K562 (cell line): ENCODE results near the gene IGF1R. TPM values are rescaled to one million over a fixed set of nuclear protein-coding genes. Genes with fewer than 3 reads are reported as not detected.

Experiments
- ATAC-seq: fragments of 200-7000 bp; cut with Tn5 transposase; 3 replicates; pipeline ENCODE4 v1.9.1; 2020; ENCODE audit warnings: moderate library complexity
- BruUV-seq: library from RNA; stranded (reverse); fragments of 400-500 nt; replicated peaks from 2 replicates; lab custom pipeline; 2021; lab: Mats Ljungman, UMichigan
- CTCF ChIA-PET: fragments of 300-600 bp; formaldehyde crosslinking; extraction: SDS; loops from one replicate; lab custom pipeline; 2021; ENCODE audit warnings: low intra/inter-chr PET ratio; lab: Yijun Ruan, JAX
- POLR2A ChIA-PET: fragments of 300-600, 350-650 bp; sonication (Branson Sonifier 250); formaldehyde crosslinking; extraction: SDS; loops from one replicate; lab custom pipeline; 2021; ENCODE audit warnings: antibody characterized with exemption, inconsistent platforms; lab: Yijun Ruan, JAX
- DNase-seq, 4 experiments: peaks; one replicate each; pipeline versions ENCODE4 v3.0.0 to v3.0.0-alpha.2; 2011 to 2018; ENCODE audit warnings: low spot score in 3 of 4, mixed read lengths in 3 of 4; ENCODE audit errors: extremely low read depth in 1 of 4
- FAIRE-seq: peaks from 2 replicates; lab custom pipeline; 2011; peaks lifted over from hg19 to GRCh38; lab: Jason Lieb, UNC
- H2AFZ ChIP-seq: 2 replicates; pipeline ENCODE4 v1.6.0; 2011; ENCODE audit warnings: low read depth, low read length, control low read depth, inconsistent platforms
- H3K27ac ChIP-seq: fragments of 200-600 bp; 3 replicates; pipeline ENCODE4 v1.8.0; 2011; ENCODE audit warnings: low read depth, mild to moderate bottlenecking, control low read depth, inconsistent platforms, low read length, moderate library complexity, mixed read lengths; ENCODE audit errors: extremely low read depth
- H3K27me3 ChIP-seq, 2 experiments: fragments of 300-600 bp in 1 of 2; 2 replicates in 1 of 2; 3 replicates in 1 of 2; pipeline versions ENCODE4 v1.6.0 to v1.8.0; 2011; ENCODE audit warnings: inconsistent platforms in 2 of 2, low read length in 2 of 2, mild to moderate bottlenecking in 1 of 2, mixed read lengths in 1 of 2, moderate library complexity in 1 of 2; ENCODE audit not compliant: control insufficient read depth in 2 of 2, insufficient read depth in 2 of 2
- H3K36me3 ChIP-seq: fragments of 300-600 bp; 3 replicates; pipeline ENCODE4 v1.8.0; 2011; ENCODE audit warnings: mild to moderate bottlenecking, low read length, inconsistent platforms; ENCODE audit not compliant: control insufficient read depth, insufficient read depth
- H3K4me1 ChIP-seq, 2 experiments: fragments of 200-600 bp in 1 of 2; replicated peaks in 1 of 2; 2 replicates in 1 of 2; 3 replicates in 1 of 2; pipeline versions ENCODE4 v1.5.1 to v1.8.0; 2011; ENCODE audit warnings: inconsistent platforms in 2 of 2, low read length in 2 of 2, mild to moderate bottlenecking in 1 of 2, mixed read lengths in 1 of 2, moderate library complexity in 1 of 2; ENCODE audit not compliant: control insufficient read depth in 2 of 2, insufficient read depth in 2 of 2
- H3K4me2 ChIP-seq: 2 replicates; pipeline ENCODE4 v1.6.1; 2011; ENCODE audit warnings: low read length, control low read depth, inconsistent platforms, mixed read lengths; ENCODE audit not compliant: insufficient read depth
- H3K4me3 ChIP-seq: fragments of 200-600 bp; sonication (generic), shearing (Covaris generic); 2 replicates; pipeline ENCODE4 v1.5.1; 2016; ENCODE audit warnings: control low read depth, inconsistent platforms
- H3K79me2 ChIP-seq: fragments of 200-600 bp; 3 replicates; pipeline ENCODE4 v1.8.0; 2011; ENCODE audit warnings: low read length, inconsistent platforms; ENCODE audit not compliant: control insufficient read depth, insufficient read depth
- H3K9ac ChIP-seq, 2 experiments: 2 replicates each; pipeline versions ENCODE4 v1.6.0 to v1.6.1; 2011; ENCODE audit warnings: low read depth in 2 of 2, low read length in 2 of 2, control low read depth in 1 of 2, inconsistent platforms in 1 of 2, mild to moderate bottlenecking in 1 of 2, mixed read lengths in 1 of 2; ENCODE audit not compliant: insufficient read depth in 1 of 2
- H3K9me1 ChIP-seq: one replicate; pipeline ENCODE4 v1.6.0; 2011; ENCODE audit warnings: inconsistent platforms, mild to moderate bottlenecking, low read length, moderate library complexity; ENCODE audit not compliant: control insufficient read depth, insufficient read depth
- H3K9me3 ChIP-seq: replicated peaks from 2 replicates; pipeline ENCODE4 v1.5.1; 2011; ENCODE audit warnings: low read depth, low read length, inconsistent platforms; ENCODE audit not compliant: control insufficient read depth, insufficient read depth
- H4K20me1 ChIP-seq: replicated peaks from 2 replicates; pipeline ENCODE4 v1.6.1; 2011; ENCODE audit warnings: low read length, inconsistent platforms, mixed read lengths; ENCODE audit not compliant: control insufficient read depth, insufficient read depth
- CBFA2T2 ChIP-seq: fragments of 450-650 bp; conservative IDR thresholded peaks from 2 replicates; pipeline ENCODE4 v1.6.1; 2017; ENCODE audit warnings: mild to moderate bottlenecking
- CHD2 ChIP-seq: IDR thresholded peaks from 2 replicates; pipeline ENCODE4 v1.6.1; 2011; ENCODE audit warnings: low read depth, low read length
- CTBP1 ChIP-seq: fragments of 450-650 bp; IDR thresholded peaks from 2 replicates; pipeline ENCODE4 v1.6.1; 2016; ENCODE audit warnings: borderline replicate concordance
- ESRRA ChIP-seq: fragments of 450-650 bp; IDR thresholded peaks from 2 replicates; pipeline ENCODE4 v1.6.1; 2014; ENCODE audit warnings: low read depth, mild to moderate bottlenecking, moderate library complexity, borderline replicate concordance
- FOXJ3 ChIP-seq: sonication (generic); formaldehyde crosslinking; IDR thresholded peaks from 2 replicates; pipeline ENCODE4 v1.4.0; 2020; ENCODE audit warnings: mild to moderate bottlenecking, missing genetic modification reagents
- KHSRP ChIP-seq: fragments of 450-650 bp; IDR thresholded peaks from 2 replicates; pipeline ENCODE4 v1.6.1; 2017
- POLR2AphosphoS2 ChIP-seq: IDR thresholded peaks from 2 replicates; pipeline ENCODE4 v1.6.1; 2012; ENCODE audit warnings: low read length, improper control_type of control experiment
- PRMT5 ChIP-seq: sonication (generic); formaldehyde crosslinking; IDR thresholded peaks from 2 replicates; pipeline ENCODE4 v1.5.0; 2020; ENCODE audit warnings: missing genetic modification reagents
- PTTG1 ChIP-seq: fragments of 450-650 bp; IDR thresholded peaks from 2 replicates; pipeline ENCODE4 v1.6.1; 2016; ENCODE audit warnings: low read depth, mild to moderate bottlenecking, missing genetic modification characterization, missing compliant biosample characterization
- RAD51 ChIP-seq: fragments of 450-650 bp; IDR thresholded peaks from 2 replicates; pipeline ENCODE4 v1.7.1; 2016; ENCODE audit warnings: low read depth, mild to moderate bottlenecking, borderline replicate concordance
- RBM39 ChIP-seq: fragments of 200-400 bp; formaldehyde crosslinking; optimal IDR thresholded peaks from 2 replicates; pipeline ENCODE3; 2018; ENCODE audit warnings: low read depth, low read length
- SNIP1 ChIP-seq: fragments of 450-650 bp; IDR thresholded peaks from 2 replicates; pipeline ENCODE4 v1.7.1; 2017; ENCODE audit warnings: low read depth, mild to moderate bottlenecking
- SOX6 ChIP-seq: fragments of 450-650 bp; IDR thresholded peaks from 2 replicates; pipeline ENCODE4 v1.6.1; 2014; ENCODE audit warnings: mild to moderate bottlenecking
- STAT6 ChIP-seq: sonication (generic); formaldehyde crosslinking; IDR thresholded peaks from 2 replicates; pipeline ENCODE4 v1.8.1; 2023; ENCODE audit warnings: mild to moderate bottlenecking, missing genetic modification reagents
- TAL1 ChIP-seq: fragments of 450-650 bp; IDR thresholded peaks from 2 replicates; pipeline ENCODE4 v1.6.1; 2016; ENCODE audit warnings: mild to moderate bottlenecking
- TBP ChIP-seq: optimal IDR thresholded peaks from 2 replicates; pipeline ENCODE3; 2011; ENCODE audit warnings: low read depth, low read length, improper control_type of control experiment
- XRCC4 ChIP-seq: IDR thresholded peaks from one replicate; pipeline ENCODE4 v1.6.1; 2011; ENCODE audit not compliant: insufficient read depth, insufficient read length; ENCODE audit errors: extremely low read depth
- ZNF232 ChIP-seq: sonication (generic); formaldehyde crosslinking; IDR thresholded peaks from 2 replicates; pipeline ENCODE4 v1.8.0; 2022; ENCODE audit warnings: mild to moderate bottlenecking, missing genetic modification reagents
- ZNF263 ChIP-seq: sonication (generic); formaldehyde crosslinking; IDR thresholded peaks from 2 replicates; pipeline ENCODE4 v1.8.0; 2022; ENCODE audit warnings: mild to moderate bottlenecking, missing genetic modification reagents, borderline replicate concordance
- ZNF778 ChIP-seq: fragments of 450-650 bp; formaldehyde crosslinking; IDR thresholded peaks from 2 replicates; pipeline ENCODE4 v1.4.0; 2020; ENCODE audit warnings: mild to moderate bottlenecking, moderate library complexity
- WGBS: fragments of 100-300 bp; shearing (Covaris generic); methylation state at CpG from one replicate; pipeline ENCODE4 v1.1.6; 2016; ENCODE audit warnings: low coverage, mixed read lengths; ENCODE audit not compliant: insufficient coverage; ENCODE audit errors: missing lambda C conversion rate; 5-methylcytosine and 5-hydroxymethylcytosine counted together
- in situ Hi-C: fragments of 300-500 bp; cut with MboI; formaldehyde crosslinking; loops from 4 replicates; pipeline ENCODE4 v1.15.0; 2018; ENCODE audit warnings: inconsistent platforms, mixed read lengths
- intact Hi-C: fragments of 100-400 bp; cut with micrococcal nuclease; formaldehyde crosslinking; loops from 2 replicates; pipeline ENCODE4 v1.14.2; 2022
- polyA plus RNA-seq, 8 experiments: library from polyadenylated mRNA; depleted of rRNA in 4 of 8; stranded (reverse) in 5 of 8; unstranded in 3 of 8; fragments of >200 nt; fragmentation: Nextera tagmentation in 2 of 8; fragmentation: Illumina TruSeq in 1 of 8; extraction: Ambion mirVana in 2 of 8; extraction: Trizol in 1 of 8; gene quantifications; 2 replicates each; pipeline versions ENCODE4 v1.2.1 to v1.2.3, GENCODE V29; 2011 to 2014; ENCODE audit warnings: inconsistent platforms in 1 of 8, missing spikeins in 1 of 8
- total RNA-seq, 7 experiments: library from RNA; depleted of rRNA in 6 of 7; stranded (reverse); fragments of >200 nt in 6 of 7; fragmentation: Illumina TruSeq in 2 of 7; extraction: Trizol in 2 of 7; gene quantifications; 2 replicates each; pipeline versions ENCODE4 v1.2.1 to v1.2.3, GENCODE V29; 2011 to 2021; ENCODE audit warnings: low replicate concordance in 1 of 7

The IGF1R gene
- total and polyA plus RNA-seq, 9 of the 15 experiments (the other 6 are each of a cell fraction or from before 2014, with no cell fraction given): 0.35 to 8.0 (median 1.6) TPM

GRCh38 chr15:98878172-98878571 is 229.8 kb downstream of the IGF1R start:
- Histone ChIP-seq H3K4me2 (no peak overlapping the region), H3K9me1 (no peaks in the 10 kb centered on the region), H3K36me3 (no peaks in the 10 kb centered on the region), H3K4me3 (no peak overlapping the region), H4K20me1 (peaks cover 27% of the 10 kb centered on the region), H3K4me1 (no peaks in the 10 kb centered on the region; a peak in 1 of 5 replicates), H3K27me3 (peaks cover 11 to 27% of the 10 kb centered on the region in 2 experiments), H3K9me3 (no peaks in the 10 kb centered on the region), H2AFZ (no peak overlapping the region), H3K27ac (no peak overlapping the region), H3K9ac (no peak overlapping the region), H3K79me2 (no peaks in the 10 kb centered on the region)
- DNase-seq (no peak), ATAC-seq (no peak), FAIRE-seq (no peak)
- no TSS peak for BruUV-seq
- TF ChIP-seq FOXJ3 (CRISPR knock-in tag) (no peak), PRMT5 (CRISPR knock-in tag) (no peak), KHSRP (no peak), ESRRA (no peak), SNIP1 (no peak), SOX6 (no peak), POLR2AphosphoS2 (no peak), RAD51 (no peak), TAL1 (no peak), CHD2 (no peak), ZNF778 (CRISPR knock-in tag) (no peak), ZNF263 (CRISPR knock-in tag) (no peak), PTTG1 (no peak), RBM39 (no peak), TBP (no peak), XRCC4 (no peak), STAT6 (CRISPR knock-in tag) (no peak), CTBP1 (no peak), CBFA2T2 (no peak), ZNF232 (no peak)
- ChIA-PET POLR2A (no interaction called here), CTCF (no interaction called here)
- in situ Hi-C loops (no loop called here), intact Hi-C loops (no loop called here)
- 5% methylated on average over 3 of the region's 3 CpGs for WGBS
